ENCODE measurements around the gene FGFBP2. TPM values are rescaled to one million over a fixed set of nuclear protein-coding genes. Genes with fewer than 3 reads are reported as not detected.

The FGFBP2 gene
- total RNA-seq, 2 experiments from 2014 or later = not detected

DNA sequence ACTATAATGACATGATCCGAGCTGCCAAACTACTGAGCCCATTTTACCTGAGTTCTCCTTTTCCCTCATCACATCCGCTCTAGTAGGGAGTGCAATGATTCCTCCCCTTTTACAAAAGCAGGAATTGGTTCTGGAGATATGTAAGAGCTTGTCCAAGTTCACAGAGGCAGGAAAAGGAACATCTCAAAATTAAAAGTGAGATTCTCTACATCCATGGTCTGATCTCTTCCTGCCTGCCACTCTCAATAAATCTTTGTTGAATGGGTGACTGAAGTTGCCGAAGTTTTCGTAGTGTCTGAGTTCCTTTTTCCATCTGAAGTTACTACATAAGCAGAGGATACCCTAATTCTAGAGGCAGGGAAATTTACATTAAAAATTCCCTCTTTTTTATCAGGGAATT, 24.3 kb downstream of the FGFBP2 start, which contains the start of gene FGFBP1:
TSS of gene FGFBP1 (minus strand) at position 101 of the 400 bp plus-strand sequence. CDS start 2,108 bp downstream, outside the sequence.
- intact Hi-C loops (cut with micrococcal nuclease) = no loop called here
- CTCF ChIA-PET = interaction anchor here (1.1 to 1.6 kb wide), 3 partner anchors 17 to 131 kb away, joined by 3 to 5 read pairs (median 3); no protein-coding TSS in a partner anchor
- Mint-ChIP-seq H3K9me3 (no peaks in the 10 kb centered on the region), H3K27me3 (ENCODE audit: low read depth) (no peaks in the 10 kb centered on the region), H3K4me3 (no peak within 1 kb of the TSS), H3K36me3 (ENCODE audit: low read depth) (no peaks in the 10 kb centered on the region), H3K4me1 (ENCODE audit: low read depth) (no peaks in the 10 kb centered on the region), H3K27ac (no peak within 1 kb of the TSS)
- no peak for DNase-seq

DNA sequence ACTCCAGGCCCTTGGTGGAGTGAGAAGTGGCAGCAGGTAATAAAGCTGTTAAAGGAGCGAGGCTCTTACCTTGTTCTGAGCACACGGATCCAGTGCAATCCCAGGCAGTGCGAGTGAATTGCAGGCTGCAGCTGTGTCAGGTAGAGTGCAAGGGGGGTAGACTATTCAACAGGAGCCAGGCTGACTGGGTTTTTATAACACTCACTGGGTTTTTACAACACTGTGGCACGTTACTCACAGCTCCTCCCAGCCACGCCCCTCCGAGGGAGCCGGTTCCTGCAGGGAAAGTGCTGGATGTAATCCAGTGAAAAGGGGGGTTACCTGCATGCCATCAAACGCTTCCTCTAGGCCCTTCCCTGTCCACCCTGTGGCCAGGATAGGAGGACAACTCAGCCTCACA, 24.8 kb downstream of the FGFBP2 start:
- DNase-seq = no peak
- CTCF ChIA-PET = interaction anchor here (1.6 kb wide), 2 partner anchors 18 to 56 kb away, joined by 3 to 5 read pairs; no protein-coding TSS in a partner anchor

DNA sequence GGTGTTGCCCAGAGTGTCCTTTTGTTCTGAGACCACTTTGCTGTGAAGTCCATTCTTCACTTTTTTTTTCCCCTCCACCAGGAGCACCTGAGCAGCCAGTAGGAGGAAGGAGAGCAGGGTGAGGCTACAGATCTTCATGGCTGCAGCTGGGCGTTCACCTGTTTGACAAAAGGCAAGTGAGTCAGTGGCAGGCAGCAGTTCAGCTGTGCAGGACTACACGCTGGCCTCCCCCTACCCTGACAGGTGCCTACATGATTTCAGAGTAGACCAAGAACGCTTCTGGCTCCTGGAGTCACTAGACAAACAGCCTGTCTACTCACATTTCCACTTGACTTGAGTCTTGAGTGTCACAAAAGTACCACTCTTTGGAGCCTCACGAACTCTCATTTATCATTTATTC, 26.5 kb downstream of the FGFBP2 start:
- intact Hi-C loops (cut with micrococcal nuclease) = no loop called here
- CTCF ChIA-PET = interaction anchor here (1.5 kb wide), 1 partner anchor 54 kb away, joined by 5 read pairs; no protein-coding TSS in a partner anchor
- no peaks in the 10 kb centered on the region for H3K36me3 Mint-ChIP-seq (ENCODE audit: low read depth)
- no peaks in the 10 kb centered on the region for H3K4me1 Mint-ChIP-seq (ENCODE audit: low read depth)
- H3K9me3 Mint-ChIP-seq = no peaks in the 10 kb centered on the region
- DNase-seq = no peak
- no peaks in the 10 kb centered on the region for H3K27me3 Mint-ChIP-seq (ENCODE audit: low read depth)
- H3K27ac Mint-ChIP-seq = no peak overlapping the region
- H3K4me3 Mint-ChIP-seq = no peak overlapping the region

More for the DNA sequence above, 24.8 kb downstream of the FGFBP2 start:
- no peak overlapping the region for H3K4me3 Mint-ChIP-seq
- H3K4me1 Mint-ChIP-seq (ENCODE audit: low read depth) = no peaks in the 10 kb centered on the region
- H3K27ac Mint-ChIP-seq = no peak overlapping the region
- intact Hi-C loops (cut with micrococcal nuclease) = no loop called here
- H3K9me3 Mint-ChIP-seq = no peaks in the 10 kb centered on the region
- H3K36me3 Mint-ChIP-seq (ENCODE audit: low read depth) = no peaks in the 10 kb centered on the region
- H3K27me3 Mint-ChIP-seq (ENCODE audit: low read depth) = no peaks in the 10 kb centered on the region

DNA sequence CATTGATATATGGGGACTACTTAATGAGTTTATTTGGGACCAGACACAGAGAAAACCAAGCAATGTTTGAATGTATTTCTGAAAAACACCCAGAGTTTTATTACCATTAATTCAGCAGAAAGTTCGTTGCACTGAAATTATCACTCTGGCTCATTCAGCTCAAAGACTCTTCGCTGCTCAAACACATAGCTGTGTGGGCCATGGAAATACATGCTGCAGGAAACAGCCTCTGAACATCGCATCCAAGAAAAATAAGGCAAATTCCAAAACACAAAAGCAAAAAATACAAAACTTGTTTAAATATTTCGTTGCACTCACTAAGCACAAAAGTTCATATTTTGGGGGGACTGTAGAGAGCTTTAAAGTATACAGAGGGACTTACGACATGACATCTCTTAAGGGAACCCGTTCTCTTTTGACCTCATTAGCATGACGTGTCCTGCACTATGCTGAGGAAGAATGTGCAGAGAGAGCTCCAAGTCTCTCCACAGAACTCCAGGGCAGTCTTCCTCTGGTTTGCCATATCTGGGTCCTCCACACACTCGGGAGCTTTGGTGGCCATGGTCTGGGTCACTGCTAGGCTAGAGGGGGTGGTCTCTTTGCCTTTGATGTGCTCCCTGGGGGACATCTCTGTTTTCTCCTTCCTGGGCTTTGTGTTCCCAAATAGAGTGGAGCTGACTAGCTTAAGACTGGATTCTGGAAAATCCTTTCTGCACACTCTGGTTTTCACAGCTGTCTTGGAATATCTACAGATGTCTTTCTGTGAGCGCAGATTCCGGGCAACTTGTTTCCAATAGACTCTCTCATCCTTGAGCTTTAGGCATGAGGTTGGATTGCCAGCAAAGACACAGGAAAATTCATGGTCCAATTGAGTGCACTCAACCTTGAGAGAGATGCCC, 27.2 kb downstream of the FGFBP2 start:
- no peaks in the 10 kb centered on the region for H3K36me3 Mint-ChIP-seq (ENCODE audit: low read depth)
- H3K4me1 Mint-ChIP-seq (ENCODE audit: low read depth) = no peaks in the 10 kb centered on the region
- CTCF ChIA-PET = interaction anchor here (0.6 to 1.5 kb wide), 3 partner anchors 20 to 146 kb away, joined by 3 to 5 read pairs (median 5); no protein-coding TSS in a partner anchor
- H3K9me3 Mint-ChIP-seq = no peaks in the 10 kb centered on the region
- H3K4me3 Mint-ChIP-seq = no peak overlapping the region
- H3K27ac Mint-ChIP-seq = no peak overlapping the region
- peaks cover 6% of the 10 kb centered on the region for H3K27me3 Mint-ChIP-seq (ENCODE audit: low read depth)
- no peak for DNase-seq
- intact Hi-C loops (cut with micrococcal nuclease) = no loop called here

DNA sequence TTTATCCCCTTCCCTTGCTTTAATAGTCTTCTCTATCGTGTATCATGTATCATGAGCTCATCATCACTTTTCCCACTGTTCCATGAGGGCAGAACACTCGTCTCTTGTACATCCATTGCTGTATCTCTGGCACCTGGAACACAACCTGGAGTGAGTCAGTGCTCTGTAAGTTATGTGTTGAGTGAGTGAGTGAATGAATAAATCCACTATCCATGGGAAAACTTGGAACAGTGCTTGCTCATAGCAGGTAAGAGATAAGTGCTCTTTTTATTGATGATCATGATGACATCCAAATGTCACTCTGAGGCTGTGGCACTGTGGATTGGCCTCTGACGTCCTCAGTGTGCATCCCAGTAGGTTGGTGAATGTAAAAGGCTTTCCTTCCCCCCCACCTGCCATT, 28.7 kb downstream of the FGFBP2 start:
- intact Hi-C loops (cut with micrococcal nuclease) = no loop called here
- no peak overlapping the region for H3K27ac Mint-ChIP-seq
- H3K4me3 Mint-ChIP-seq = no peak overlapping the region
- H3K4me1 Mint-ChIP-seq (ENCODE audit: low read depth) = peaks cover 11% of the 10 kb centered on the region
- no peak for DNase-seq
- peaks cover 11% of the 10 kb centered on the region for H3K27me3 Mint-ChIP-seq (ENCODE audit: low read depth)
- H3K9me3 Mint-ChIP-seq = no peaks in the 10 kb centered on the region
- CTCF ChIA-PET = no interaction called here
- no peaks in the 10 kb centered on the region for H3K36me3 Mint-ChIP-seq (ENCODE audit: low read depth)

DNA sequence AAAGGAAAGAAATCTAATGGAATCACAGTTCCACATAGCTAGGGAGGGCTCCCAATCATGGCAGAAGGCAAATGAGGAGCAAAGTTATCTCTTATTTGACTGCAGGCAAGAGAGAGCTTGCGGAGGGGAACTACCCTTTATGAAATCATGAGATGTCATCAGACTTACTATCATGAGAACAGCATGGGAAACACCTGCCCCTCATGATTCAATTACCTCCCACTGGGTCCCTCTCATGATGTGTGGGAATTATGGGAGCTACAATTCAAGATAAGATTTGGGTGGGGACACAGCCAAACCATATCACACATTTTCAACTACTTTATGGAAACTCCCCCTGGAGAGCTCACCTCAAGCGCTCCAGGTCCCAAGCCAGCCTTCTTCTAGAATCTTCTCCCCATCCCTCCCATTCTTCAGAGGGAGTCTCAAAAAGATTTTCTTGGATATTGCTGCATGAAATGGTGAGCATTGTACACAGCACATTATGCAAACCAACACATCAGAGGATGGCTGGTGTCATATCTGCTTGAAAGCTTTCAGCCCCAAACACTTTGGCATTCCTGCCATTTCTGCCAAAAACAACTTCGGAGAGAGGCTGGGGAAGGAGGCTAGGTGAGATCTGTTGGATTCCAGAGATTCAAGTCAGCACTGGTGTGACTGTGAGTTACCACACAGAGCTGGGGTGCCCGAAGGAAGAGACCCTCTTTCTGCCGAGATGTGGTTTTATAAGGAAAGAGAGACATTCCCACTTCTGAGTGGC, 31.3 kb downstream of the FGFBP2 start:
- Mint-ChIP-seq H3K27ac (no peak overlapping the region), H3K9me3 (no peaks in the 10 kb centered on the region), H3K36me3 (ENCODE audit: low read depth) (no peaks in the 10 kb centered on the region), H3K4me1 (ENCODE audit: low read depth) (peaks cover 11% of the 10 kb centered on the region), H3K4me3 (no peak overlapping the region), H3K27me3 (ENCODE audit: low read depth) (peaks cover 11% of the 10 kb centered on the region)
- CTCF ChIA-PET = interaction anchor here (0.6 to 1.7 kb wide), 3 partner anchors 48 to 65 kb away, joined by 3 to 8 read pairs (median 4); no protein-coding TSS in a partner anchor
- intact Hi-C loops (cut with micrococcal nuclease) = no loop called here
- DNase-seq = no peak

DNA sequence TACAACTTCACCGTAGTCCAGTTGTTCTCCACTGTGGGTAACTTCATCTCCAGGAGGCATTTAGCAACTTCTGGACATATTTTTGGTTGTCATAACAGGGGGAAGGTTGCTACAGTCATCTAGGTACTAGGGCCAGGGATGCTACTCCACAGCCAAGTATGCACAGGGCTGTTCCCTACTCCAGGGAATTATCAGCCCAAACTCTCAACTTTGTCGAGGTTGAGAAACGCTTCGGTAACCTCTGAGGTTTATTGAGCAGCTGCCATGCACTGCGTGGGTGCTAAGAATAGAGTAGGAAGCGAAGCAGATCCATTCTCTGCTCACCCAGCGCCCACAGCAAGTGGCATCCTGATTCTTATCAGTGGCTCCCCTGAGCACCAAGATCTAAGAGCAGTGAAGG, 32.7 kb downstream of the FGFBP2 start:
- no peak overlapping the region for H3K27ac Mint-ChIP-seq
- peaks cover 11% of the 10 kb centered on the region for H3K27me3 Mint-ChIP-seq (ENCODE audit: low read depth)
- peaks cover 11% of the 10 kb centered on the region for H3K4me1 Mint-ChIP-seq (ENCODE audit: low read depth)
- no peaks in the 10 kb centered on the region for H3K36me3 Mint-ChIP-seq (ENCODE audit: low read depth)
- peak; percentile 12 for DNase-seq
- intact Hi-C loops (cut with micrococcal nuclease) = no loop called here
- no peak overlapping the region for H3K4me3 Mint-ChIP-seq
- CTCF ChIA-PET = interaction anchor here (0.8 to 1.2 kb wide), 3 partner anchors 26 to 217 kb away, joined by 3 to 8 read pairs (median 4); no protein-coding TSS in a partner anchor
- no peaks in the 10 kb centered on the region for H3K9me3 Mint-ChIP-seq

DNA sequence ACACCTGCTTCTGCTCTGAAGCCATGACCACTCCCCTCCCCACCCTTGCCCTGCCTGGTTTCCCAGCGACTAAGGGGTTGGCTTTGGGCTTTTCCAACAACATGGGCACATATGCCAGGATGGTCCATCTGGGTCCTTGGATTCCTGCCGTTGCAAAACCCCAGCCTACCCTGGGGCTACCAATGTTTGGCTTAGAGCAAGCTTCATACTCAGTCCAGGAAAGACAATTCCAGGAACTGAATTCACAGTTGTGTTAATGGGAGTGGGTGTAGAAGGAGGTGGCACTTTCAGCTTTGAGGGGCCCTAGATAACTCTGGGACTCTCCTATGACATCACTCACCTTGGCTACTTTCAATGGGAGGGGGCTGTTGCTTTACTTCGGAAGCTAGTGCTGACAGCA, 33.4 kb downstream of the FGFBP2 start:
- no peaks in the 10 kb centered on the region for H3K36me3 Mint-ChIP-seq (ENCODE audit: low read depth)

DNA sequence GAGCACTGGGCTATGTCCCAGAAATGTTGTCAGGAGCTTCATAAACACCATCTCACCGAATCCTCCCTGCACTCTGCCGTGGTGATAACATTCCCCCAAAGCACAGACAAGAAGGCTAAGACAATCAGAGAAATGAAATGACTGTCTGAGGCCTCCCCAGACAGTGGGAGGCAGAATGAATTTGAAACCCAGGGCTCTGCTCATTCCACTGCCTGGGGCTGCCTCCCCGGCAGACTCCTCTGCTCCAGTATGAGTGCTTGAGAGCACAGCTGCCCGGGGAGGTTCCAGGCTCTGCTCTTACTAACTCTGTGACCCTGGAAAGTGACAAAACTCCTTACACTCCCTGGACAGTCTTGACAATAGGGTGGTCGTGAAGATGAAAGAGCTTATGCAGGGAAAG, 34.1 kb downstream of the FGFBP2 start:
- H3K27me3 Mint-ChIP-seq (ENCODE audit: low read depth) = peaks cover 11% of the 10 kb centered on the region
- CTCF ChIA-PET = no interaction called here
- peaks cover 11% of the 10 kb centered on the region for H3K4me1 Mint-ChIP-seq (ENCODE audit: low read depth)
- H3K27ac Mint-ChIP-seq = no peak overlapping the region
- no peak overlapping the region for H3K4me3 Mint-ChIP-seq
- H3K36me3 Mint-ChIP-seq (ENCODE audit: low read depth) = no peaks in the 10 kb centered on the region
- intact Hi-C loops (cut with micrococcal nuclease) = no loop called here
- H3K9me3 Mint-ChIP-seq = no peaks in the 10 kb centered on the region
- DNase-seq = no peak

More for the DNA sequence above, 33.4 kb downstream of the FGFBP2 start:
- intact Hi-C loops (cut with micrococcal nuclease) = no loop called here
- no peak for DNase-seq
- Mint-ChIP-seq H3K4me1 (ENCODE audit: low read depth) (peaks cover 11% of the 10 kb centered on the region), H3K27ac (no peak overlapping the region), H3K9me3 (no peaks in the 10 kb centered on the region), H3K27me3 (ENCODE audit: low read depth) (peaks cover 11% of the 10 kb centered on the region), H3K4me3 (no peak overlapping the region)
- CTCF ChIA-PET = no interaction called here

DNA sequence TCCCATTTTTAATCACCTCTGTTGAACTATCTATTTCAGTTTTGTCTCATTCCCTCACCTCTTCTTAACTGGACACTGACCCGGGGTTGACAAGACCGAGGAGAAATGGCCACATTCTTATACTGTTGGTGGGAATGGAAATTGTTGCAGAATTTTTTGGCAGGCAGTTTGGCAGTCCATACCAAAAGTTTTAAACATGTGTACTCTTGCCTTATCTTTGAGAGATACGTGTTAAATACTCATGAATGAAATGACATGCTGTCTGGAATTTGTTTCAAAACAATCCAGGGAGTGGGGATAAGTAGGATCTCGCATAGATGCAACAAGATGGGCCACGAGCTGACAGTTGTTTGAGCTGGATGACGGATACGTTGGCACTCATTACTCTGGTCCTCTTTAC, 36.5 kb downstream of the FGFBP2 start:
- Mint-ChIP-seq H3K4me3 (no peak overlapping the region), H3K27ac (no peak overlapping the region), H3K27me3 (ENCODE audit: low read depth) (peaks cover 11% of the 10 kb centered on the region), H3K9me3 (no peaks in the 10 kb centered on the region), H3K36me3 (ENCODE audit: low read depth) (no peaks in the 10 kb centered on the region), H3K4me1 (ENCODE audit: low read depth) (peaks cover 11% of the 10 kb centered on the region)
- CTCF ChIA-PET = interaction anchor here (0.7 to 1.3 kb wide), 2 partner anchors 29 to 44 kb away, joined by 5 to 8 read pairs; no protein-coding TSS in a partner anchor
- intact Hi-C loops (cut with micrococcal nuclease) = no loop called here
- DNase-seq = no peak

DNA sequence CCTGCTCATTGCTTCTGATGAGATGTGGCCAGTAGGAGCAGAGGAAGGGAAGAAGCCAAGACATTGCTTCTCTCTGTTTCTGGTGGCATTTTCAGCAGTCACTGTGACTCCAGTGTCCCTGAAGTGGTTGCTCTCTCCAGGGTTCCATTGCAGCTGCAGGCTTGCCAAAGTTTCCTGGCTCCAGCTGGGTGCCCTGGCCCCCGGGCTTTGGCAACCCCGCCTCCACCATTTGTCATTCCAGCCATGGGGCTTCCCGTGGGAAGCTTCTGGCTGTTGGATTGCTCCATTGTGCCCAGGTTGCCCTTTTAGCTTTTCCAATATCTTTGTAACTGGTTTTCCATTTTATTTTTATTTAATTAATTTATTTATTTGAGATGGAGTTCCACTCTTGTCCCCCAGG, 37.1 kb downstream of the FGFBP2 start:
- Mint-ChIP-seq H3K9me3 (no peaks in the 10 kb centered on the region), H3K27ac (no peak overlapping the region), H3K4me3 (no peak overlapping the region), H3K4me1 (ENCODE audit: low read depth) (peaks cover 11% of the 10 kb centered on the region), H3K27me3 (ENCODE audit: low read depth) (peaks cover 6% of the 10 kb centered on the region), H3K36me3 (ENCODE audit: low read depth) (no peaks in the 10 kb centered on the region)
- DNase-seq = no peak
- CTCF ChIA-PET = interaction anchor here (0.6 to 1.2 kb wide), 3 partner anchors 33 to 1243 kb away, joined by 3 to 6 read pairs (median 5); no protein-coding TSS in a partner anchor
- intact Hi-C loops (cut with micrococcal nuclease) = no loop called here

DNA sequence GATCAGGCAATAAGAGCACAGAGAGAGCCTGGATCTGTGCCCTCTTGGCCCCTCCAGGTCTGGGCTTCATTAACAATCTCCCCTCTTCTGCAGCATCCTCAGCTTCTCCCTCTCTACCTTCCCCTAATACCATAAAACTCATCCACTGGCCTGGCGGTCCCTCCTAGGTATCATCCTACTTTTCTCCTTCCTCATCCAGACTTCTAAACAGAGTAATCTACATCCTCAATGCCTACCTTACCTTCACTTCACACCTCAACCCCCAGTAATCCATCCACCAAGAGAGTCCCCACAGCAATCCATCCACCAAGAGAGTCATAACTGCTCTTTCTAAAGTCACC, 41.4 kb downstream of the FGFBP2 start:
- no peaks in the 10 kb centered on the region for H3K4me1 Mint-ChIP-seq (ENCODE audit: low read depth)
- no peak overlapping the region for H3K4me3 Mint-ChIP-seq
- DNase-seq = no peak
- no peak overlapping the region for H3K27ac Mint-ChIP-seq
- CTCF ChIA-PET = interaction anchor here (2.1 kb wide), 1 partner anchor 38 kb away, joined by 9 read pairs; no protein-coding TSS in a partner anchor
- H3K9me3 Mint-ChIP-seq = no peaks in the 10 kb centered on the region
- H3K36me3 Mint-ChIP-seq (ENCODE audit: low read depth) = no peaks in the 10 kb centered on the region
- H3K27me3 Mint-ChIP-seq (ENCODE audit: low read depth) = peaks cover 2% of the 10 kb centered on the region
- intact Hi-C loops (cut with micrococcal nuclease) = no loop called here

Data from activated naive CD4-positive, alpha-beta T cell treated with anti-CD3 and anti-CD28 coated beads for 36 hours (primary cell).